ENCODE measurements around the gene TLE1. TPM values are rescaled to one million over a fixed set of nuclear protein-coding genes. Genes with fewer than 3 reads are reported as not detected.

The TLE1 gene
- polyA plus RNA-seq, 3 donors = 0.46 to 2.5 (median 1.2) TPM

DNA sequence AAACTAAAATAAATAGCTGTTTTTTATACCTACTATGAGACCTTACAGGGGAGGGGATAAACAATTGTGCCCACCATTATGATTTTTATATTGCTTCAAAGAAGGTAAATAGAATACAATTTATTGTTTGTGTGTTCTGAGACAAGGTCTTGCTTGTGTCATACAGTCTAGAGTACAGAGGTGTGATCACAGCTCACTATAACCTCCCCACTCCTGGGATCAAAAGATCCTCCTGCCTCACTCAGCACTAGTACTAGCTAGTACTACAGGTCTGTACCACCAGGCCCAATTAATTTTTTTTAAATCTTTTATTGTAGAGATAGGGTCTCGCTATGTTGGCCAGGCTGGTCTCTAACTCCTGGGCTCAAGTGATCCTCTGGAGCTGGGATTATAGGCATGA lies 11.3 kb downstream of the TLE1 start:
- Histone ChIP-seq H3K79me2 (ENCODE audit: insufficient read depth, low read length) (no peaks in the 10 kb centered on the region), H3K36me3 (replicated peaks in 1 of 2; ENCODE audit: control insufficient read depth in 1 of 2, insufficient read depth in 2 of 2, low read length in 2 of 2) (no peaks in the 10 kb centered on the region), H3K9me3 (replicated peaks in 1 of 2; ENCODE audit: control insufficient read depth in 1 of 2, insufficient read depth in 1 of 2, low read length in 2 of 2) (no peaks in the 10 kb centered on the region), H3K4me1 (ENCODE audit: control insufficient read depth in 1 of 2, insufficient read depth in 2 of 2, low read length in 2 of 2) (peaks cover 9 to 11% of the 10 kb centered on the region in 2 donors), H3K27me3 (ENCODE audit: control insufficient read depth in 2 of 2, insufficient read depth in 2 of 2, low read length in 2 of 2) (peaks cover 0 to 3% of the 10 kb centered on the region in 2 donors), H3K9ac (ENCODE audit: insufficient read depth, low read length, poor library complexity, severe bottlenecking) (no peak overlapping the region), H2AFZ (ENCODE audit: insufficient read depth, low read depth, low read length, poor library complexity, severe bottlenecking) (no peak overlapping the region), H3K4me3 (replicated peaks in 1 of 3; ENCODE audit: low read depth in 2 of 3, low read length in 3 of 3) (no peak overlapping the region), H3K4me2 (replicated peaks; ENCODE audit: extremely low read depth, low read length, poor library complexity, severe bottlenecking) (no peak overlapping the region), H3K27ac (ENCODE audit: low read depth in 1 of 2, low read length in 2 of 2) (no peak overlapping the region), H4K20me1 (ENCODE audit: insufficient read depth, low read length) (no peaks in the 10 kb centered on the region)
- peaks cover 0 to 3% (median 0%) of the 10 kb centered on the region in 7 donors for H3K9me3 Mint-ChIP-seq
- TF ChIP-seq, protein P1, sequence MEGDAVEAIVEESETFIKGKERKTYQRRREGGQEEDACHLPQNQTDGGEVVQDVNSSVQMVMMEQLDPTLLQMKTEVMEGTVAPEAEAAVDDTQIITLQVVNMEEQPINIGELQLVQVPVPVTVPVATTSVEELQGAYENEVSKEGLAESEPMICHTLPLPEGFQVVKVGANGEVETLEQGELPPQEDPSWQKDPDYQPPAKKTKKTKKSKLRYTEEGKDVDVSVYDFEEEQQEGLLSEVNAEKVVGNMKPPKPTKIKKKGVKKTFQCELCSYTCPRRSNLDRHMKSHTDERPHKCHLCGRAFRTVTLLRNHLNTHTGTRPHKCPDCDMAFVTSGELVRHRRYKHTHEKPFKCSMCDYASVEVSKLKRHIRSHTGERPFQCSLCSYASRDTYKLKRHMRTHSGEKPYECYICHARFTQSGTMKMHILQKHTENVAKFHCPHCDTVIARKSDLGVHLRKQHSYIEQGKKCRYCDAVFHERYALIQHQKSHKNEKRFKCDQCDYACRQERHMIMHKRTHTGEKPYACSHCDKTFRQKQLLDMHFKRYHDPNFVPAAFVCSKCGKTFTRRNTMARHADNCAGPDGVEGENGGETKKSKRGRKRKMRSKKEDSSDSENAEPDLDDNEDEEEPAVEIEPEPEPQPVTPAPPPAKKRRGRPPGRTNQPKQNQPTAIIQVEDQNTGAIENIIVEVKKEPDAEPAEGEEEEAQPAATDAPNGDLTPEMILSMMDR (IDR thresholded peaks at IDR 0.05) = no peak
- H3K36me3 Mint-ChIP-seq = peaks cover 15 to 44% of the 10 kb centered on the region in 2 donors
- H3K4me3 Mint-ChIP-seq = no peak overlapping the region
- no peak for DNase-seq
- 100% methylated on average over 1 of the region's 1 CpG for WGBS (ENCODE audit: insufficient coverage)
- intact Hi-C loops (cut with micrococcal nuclease) = no loop called here
- peaks cover 4% of the 10 kb centered on the region for H3K4me1 Mint-ChIP-seq
- H3K27ac Mint-ChIP-seq = no peak overlapping the region
- H3K27me3 Mint-ChIP-seq (ENCODE audit: low read depth in 3 of 3) = peaks cover 5 to 12% (median 8%) of the 10 kb centered on the region in 3 donors

DNA sequence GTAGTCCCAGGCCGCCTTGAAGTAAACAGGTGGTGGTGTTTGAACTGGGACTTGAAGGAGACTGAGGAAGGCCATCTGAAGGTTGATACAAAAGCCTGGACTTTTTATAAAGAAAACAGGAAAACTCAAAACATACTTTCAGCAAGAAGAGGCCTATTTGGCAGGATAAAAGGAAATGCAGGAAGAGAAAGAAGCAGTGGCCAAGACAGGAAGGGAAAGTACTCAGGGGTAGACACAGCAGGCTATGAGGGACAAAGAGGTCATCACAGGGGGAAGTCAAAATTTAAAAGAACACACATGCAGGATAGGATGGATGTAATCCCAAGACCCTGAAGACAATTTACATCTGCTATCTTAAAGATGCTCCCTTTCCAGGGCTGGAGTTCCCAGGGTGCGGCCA lies 13.0 kb downstream of the TLE1 start:
- H3K27me3 Mint-ChIP-seq (ENCODE audit: low read depth in 3 of 3) = peaks cover under 1 to 5% (median 4%) of the 10 kb centered on the region in 3 donors
- Histone ChIP-seq H3K79me2 (ENCODE audit: insufficient read depth, low read length) (no peaks in the 10 kb centered on the region), H3K4me1 (ENCODE audit: control insufficient read depth in 1 of 2, insufficient read depth in 2 of 2, low read length in 2 of 2) (no peaks in the 10 kb centered on the region), H3K36me3 (replicated peaks in 1 of 2; ENCODE audit: control insufficient read depth in 1 of 2, insufficient read depth in 2 of 2, low read length in 2 of 2) (no peaks in the 10 kb centered on the region), H3K4me3 (replicated peaks in 1 of 3; ENCODE audit: low read depth in 2 of 3, low read length in 3 of 3) (no peak overlapping the region), H3K4me2 (replicated peaks; ENCODE audit: extremely low read depth, low read length, poor library complexity, severe bottlenecking) (no peak overlapping the region), H3K27ac (ENCODE audit: low read depth in 1 of 2, low read length in 2 of 2) (no peak overlapping the region), H3K9ac (ENCODE audit: insufficient read depth, low read length, poor library complexity, severe bottlenecking) (no peak overlapping the region), H2AFZ (ENCODE audit: insufficient read depth, low read depth, low read length, poor library complexity, severe bottlenecking) (no peak overlapping the region), H4K20me1 (ENCODE audit: insufficient read depth, low read length) (no peaks in the 10 kb centered on the region), H3K9me3 (replicated peaks in 1 of 2; ENCODE audit: control insufficient read depth in 1 of 2, insufficient read depth in 1 of 2, low read length in 2 of 2) (no peaks in the 10 kb centered on the region), H3K27me3 (ENCODE audit: control insufficient read depth in 2 of 2, insufficient read depth in 2 of 2, low read length in 2 of 2) (no peaks in the 10 kb centered on the region)
- intact Hi-C loops (cut with micrococcal nuclease) = no loop called here
- 100% methylated on average over 1 of the region's 2 CpGs for WGBS (ENCODE audit: insufficient coverage)
- H3K27ac Mint-ChIP-seq = no peak overlapping the region
- H3K36me3 Mint-ChIP-seq = peaks cover 13 to 51% of the 10 kb centered on the region in 2 donors
- peaks cover 0 to 3% (median 0%) of the 10 kb centered on the region in 7 donors for H3K9me3 Mint-ChIP-seq
- H3K4me1 Mint-ChIP-seq = peaks cover 4% of the 10 kb centered on the region
- TF ChIP-seq, protein P1 (IDR thresholded peaks at IDR 0.05) = no peak
- no peak overlapping the region for H3K4me3 Mint-ChIP-seq
- DNase-seq = no peak
